OCI-LY3 (cell line): Measurements from ENCODE around the gene ZNF519.

Source experiments
- H2AFZ ChIP-seq: fragments of 200-600, 300-600 bp; shearing (Covaris generic); 2 replicates; pipeline ENCODE4 v1.6.0; 2014; ENCODE audit warnings: antibody characterized with exemption, low read depth, low read length
- H3K27ac ChIP-seq: fragments of 200-600, 300-600 bp; sonication (generic); 2 replicates; pipeline ENCODE4 v1.5.1; 2014; ENCODE audit warnings: mild to moderate bottlenecking, low read length, moderate library complexity, mixed read lengths
- H3K27me3 ChIP-seq: fragments of 200-600, 300-600 bp; sonication (generic); 2 replicates; pipeline ENCODE4 v1.6.1; 2014; ENCODE audit warnings: low read depth, low read length, mixed read lengths
- H3K36me3 ChIP-seq: fragments of 200-600, 300-600 bp; sonication (generic); replicated peaks from 2 replicates; pipeline ENCODE3; 2014; ENCODE audit warnings: low read depth, low read length, mixed read lengths
- H3K4me1 ChIP-seq: fragments of 300-600, 200-600 bp; sonication (generic); 2 replicates; pipeline ENCODE4 v1.6.1; 2014; ENCODE audit warnings: low read length, mixed read lengths
- H3K4me2 ChIP-seq: fragments of 200-600, 300-600 bp; sonication (generic); 2 replicates; pipeline ENCODE4 v1.6.1; 2014; ENCODE audit warnings: low read length, mixed read lengths
- H3K4me3 ChIP-seq: fragments of 300-600, 200-600 bp; sonication (generic); 2 replicates; pipeline ENCODE4 v1.5.1; 2014; ENCODE audit warnings: antibody characterized with exemption, mild to moderate bottlenecking, low read length, moderate library complexity
- H3K79me2 ChIP-seq: fragments of 300-600, 200-600 bp; shearing (Covaris generic); 2 replicates; pipeline ENCODE4 v1.6.1; 2014; ENCODE audit warnings: mild to moderate bottlenecking, low read length, mixed read lengths
- H3K9ac ChIP-seq: fragments of 300-600, 200-600 bp; shearing (Covaris generic); 2 replicates; pipeline ENCODE4 v1.6.0; 2014; ENCODE audit warnings: mild to moderate bottlenecking, low read length, moderate library complexity
- H3K9me3 ChIP-seq: fragments of 200-600, 300-600 bp; shearing (Covaris generic); 2 replicates; pipeline ENCODE4 v1.6.1; 2014; ENCODE audit warnings: low read length, mixed read lengths; ENCODE audit not compliant: insufficient read depth
- H4K20me1 ChIP-seq: fragments of 200-600, 300-600 bp; sonication (generic); 2 replicates; pipeline ENCODE4 v1.6.1; 2016; ENCODE audit warnings: low read length, mixed read lengths; ENCODE audit not compliant: insufficient read depth
- CTCF ChIP-seq: fragments of 200-600, 300-600 bp; sonication (generic); IDR thresholded peaks from 2 replicates; pipeline ENCODE4 v1.5.1; 2014; ENCODE audit warnings: antibody characterized with exemption, low read length, low read depth
- EZH2phosphoT487 ChIP-seq: fragments of 200-600 bp; shearing (Covaris generic); IDR thresholded peaks from 2 replicates; pipeline ENCODE4 v1.6.1; 2018; ENCODE audit warnings: antibody characterized with exemption, mixed run types, low read depth

The ZNF519 gene

DNA sequence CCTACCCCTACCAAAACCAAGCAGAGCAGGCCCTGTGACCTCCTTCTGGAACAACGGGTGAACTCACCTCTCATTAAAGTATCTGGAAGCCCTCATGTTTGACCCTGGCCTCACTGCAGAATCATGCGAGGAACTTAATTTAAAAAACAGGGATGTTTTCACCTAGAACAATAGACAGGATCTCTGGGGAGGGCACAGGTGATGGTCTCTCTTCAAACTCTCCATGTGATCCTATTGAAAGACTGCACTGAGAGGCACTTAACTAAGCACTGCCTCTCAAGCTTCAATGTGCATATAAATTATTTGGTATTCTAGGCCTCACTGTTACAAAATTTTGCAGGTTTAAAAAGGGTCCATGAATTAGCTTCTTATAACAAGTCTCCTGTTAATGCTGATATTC is 7.5 kb downstream of the ZNF519 start:
- TF ChIP-seq EZH2phosphoT487 (no peak), CTCF (no peak)
- Histone ChIP-seq H3K9ac (no peak overlapping the region), H3K4me3 (no peak overlapping the region), H2AFZ (no peak overlapping the region), H3K27ac (no peak overlapping the region), H3K4me2 (no peak overlapping the region), H3K36me3 (peaks cover 3% of the 10 kb centered on the region), H3K4me1 (no peaks in the 10 kb centered on the region), H4K20me1 (peaks cover 6% of the 10 kb centered on the region), H3K9me3 (no peaks in the 10 kb centered on the region), H3K79me2 (peaks cover 76% of the 10 kb centered on the region), H3K27me3 (no peaks in the 10 kb centered on the region)

GRCh38 chr18:14122097-14122496 is 10.1 kb downstream of the ZNF519 start:
- Histone ChIP-seq H3K79me2 (peaks cover 76% of the 10 kb centered on the region), H3K9me3 (no peaks in the 10 kb centered on the region), H3K4me3 (no peak overlapping the region), H3K4me1 (0 out of 2 replicates have a peak, but pooled peaks cover 3% of the 10 kb centered on the region), H3K9ac (no peak overlapping the region), H2AFZ (no peak overlapping the region), H3K36me3 (peaks cover 13% of the 10 kb centered on the region), H4K20me1 (peaks cover 6% of the 10 kb centered on the region), H3K27me3 (no peaks in the 10 kb centered on the region), H3K27ac (no peak overlapping the region), H3K4me2 (no peak overlapping the region)
- TF ChIP-seq CTCF (no peak), EZH2phosphoT487 (no peak)

- no peaks in the 10 kb centered on the region for H3K9me3 ChIP-seq
- peaks cover 73% of the 10 kb centered on the region for H3K79me2 ChIP-seq
- H3K27me3 ChIP-seq: no peaks in the 10 kb centered on the region
- TF ChIP-seq CTCF (no peak), EZH2phosphoT487 (no peak)
- peaks cover 15% of the 10 kb centered on the region for H3K36me3 ChIP-seq
- H4K20me1 ChIP-seq: peaks cover 6% of the 10 kb centered on the region
- H2AFZ ChIP-seq: no peak overlapping the region
- H3K4me2 ChIP-seq: no peak overlapping the region
- no peak overlapping the region for H3K4me3 ChIP-seq
- H3K4me1 ChIP-seq: 0 out of 2 replicates have a peak, but pooled peaks cover 3% of the 10 kb centered on the region
- H3K9ac ChIP-seq: no peak overlapping the region
- no peak overlapping the region for H3K27ac ChIP-seq
Measured at GRCh38 chr18:14120926-14121325, 11.3 kb downstream of the ZNF519 start.

DNA sequence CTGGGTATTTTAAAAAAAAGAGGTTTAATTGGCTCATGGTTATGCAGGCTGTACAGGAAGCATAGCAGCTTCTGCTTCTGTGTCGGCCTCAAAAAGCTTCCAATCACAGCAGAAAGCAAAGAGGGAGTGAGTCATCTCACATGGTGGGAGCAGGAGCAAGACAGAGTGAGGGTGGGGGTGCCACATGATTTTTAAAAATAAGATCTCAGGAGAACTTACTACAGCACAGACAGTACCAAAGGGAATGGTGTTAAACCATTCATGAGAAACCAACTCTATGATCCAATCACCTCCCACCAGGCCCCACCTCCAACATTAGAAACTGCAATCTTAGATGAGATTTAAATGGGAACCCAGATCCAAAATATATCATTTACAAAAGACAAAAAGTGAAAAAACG is 14.6 kb downstream of the ZNF519 start:
- H3K9ac ChIP-seq: no peak overlapping the region
- no peaks in the 10 kb centered on the region for H3K9me3 ChIP-seq
- H3K4me3 ChIP-seq: no peak overlapping the region
- H3K27ac ChIP-seq: no peak overlapping the region
- 0 out of 2 replicates have a peak, but pooled peaks cover 2% of the 10 kb centered on the region for H4K20me1 ChIP-seq
- H3K4me1 ChIP-seq: 0 out of 2 replicates have a peak, but pooled peaks cover 3% of the 10 kb centered on the region
- H2AFZ ChIP-seq: no peak overlapping the region
- no peak for TF ChIP-seq CTCF
- TF ChIP-seq EZH2phosphoT487: no peak
- peaks cover 24% of the 10 kb centered on the region for H3K36me3 ChIP-seq
- H3K79me2 ChIP-seq: peaks cover 61% of the 10 kb centered on the region
- H3K27me3 ChIP-seq: no peaks in the 10 kb centered on the region
- H3K4me2 ChIP-seq: no peak overlapping the region
